SK-N-SH (cell line): ENCODE measurements around the gene CALML3. TPM values are rescaled to one million over a fixed set of nuclear protein-coding genes. Genes with fewer than 3 reads are reported as not detected.

Source experiments
- CTCF ChIA-PET: fragments of 300-600, 350-600 bp; formaldehyde crosslinking; extraction: SDS; loops from one replicate; lab custom pipeline; 2021; lab: Yijun Ruan, JAX
- POLR2A ChIA-PET: fragments of 350-600 bp; sonication (Branson Sonifier 250); formaldehyde crosslinking; extraction: SDS; loops from one replicate; lab custom pipeline; 2020; ENCODE audit warnings: antibody characterized with exemption, inconsistent platforms; lab: Yijun Ruan, JAX
- DNase-seq: peaks from one replicate; pipeline ENCODE4 v3.0.0; 2012
- H2AFZ ChIP-seq: fragments of 200-600 bp; sonication (generic); 2 replicates; pipeline ENCODE4 v1.8.1; 2016; ENCODE audit warnings: antibody characterized with exemption, mild to moderate bottlenecking, low read depth
- H3F3A ChIP-seq: fragments of 200-600 bp; sonication (generic); replicated peaks from 2 replicates; pipeline ENCODE3; 2016; ENCODE audit warnings: antibody characterized with exemption, mild to moderate bottlenecking; ENCODE audit not compliant: insufficient read depth
- H3K27ac ChIP-seq, 2 experiments: fragments of 200-500 bp in 1 of 2; fragments of 200-600 bp in 1 of 2; sonication (Bioruptor generic) in 1 of 2; sonication (generic), shearing (Covaris generic) in 1 of 2; 2 replicates each; pipeline versions ENCODE4 v1.5.1 to v1.6.1; 2014 to 2016; ENCODE audit warnings: low read depth in 2 of 2, inconsistent platforms in 1 of 2, low read length in 1 of 2, mild to moderate bottlenecking in 1 of 2, mixed read lengths in 1 of 2
- H3K27me3 ChIP-seq: fragments of 200-600 bp; sonication (generic), shearing (Covaris generic); 2 replicates; pipeline ENCODE4 v1.6.1; 2016; ENCODE audit warnings: mixed run types; ENCODE audit not compliant: insufficient read depth
- H3K36me3 ChIP-seq, 2 experiments: fragments of 200-500 bp in 1 of 2; fragments of 200-600 bp in 1 of 2; sonication (Bioruptor generic) in 1 of 2; sonication (generic) in 1 of 2; replicated peaks in 1 of 2; 2 replicates each; pipeline versions ENCODE3 to v1.5.1; 2014 to 2016; ENCODE audit warnings: low read length in 1 of 2, mild to moderate bottlenecking in 1 of 2; ENCODE audit not compliant: insufficient read depth in 2 of 2, control insufficient read depth in 1 of 2
- H3K4me1 ChIP-seq, 2 experiments: fragments of 200-500 bp in 1 of 2; fragments of 200-600 bp in 1 of 2; sonication (Bioruptor generic) in 1 of 2; sonication (generic), shearing (Covaris generic) in 1 of 2; 2 replicates each; pipeline versions ENCODE4 v1.5.1 to v1.6.1; 2014 to 2016; ENCODE audit warnings: low read depth in 1 of 2, low read length in 1 of 2, mixed run types in 1 of 2; ENCODE audit not compliant: insufficient read depth in 2 of 2, control insufficient read depth in 1 of 2
- H3K4me2 ChIP-seq: fragments of 200-600 bp; sonication (generic), shearing (Covaris generic); 2 replicates; pipeline ENCODE4 v1.6.1; 2017; ENCODE audit warnings: mixed run types
- H3K4me3 ChIP-seq, 2 experiments: fragments of 200-500 bp in 1 of 2; fragments of 200-600 bp in 1 of 2; sonication (Bioruptor generic) in 1 of 2; sonication (generic), shearing (Covaris generic) in 1 of 2; 2 replicates each; pipeline versions ENCODE4 v1.5.1 to v1.8.1; 2014 to 2016; ENCODE audit warnings: low read depth in 2 of 2, inconsistent platforms in 1 of 2, low read length in 1 of 2, mild to moderate bottlenecking in 1 of 2, mixed read lengths in 1 of 2, moderate library complexity in 1 of 2
- H3K79me2 ChIP-seq: fragments of 200-600 bp; sonication (generic); 2 replicates; pipeline ENCODE4 v1.8.1; 2017; ENCODE audit warnings: mild to moderate bottlenecking; ENCODE audit not compliant: insufficient read depth
- H3K9ac ChIP-seq: fragments of 200-600 bp; sonication (generic); 2 replicates; pipeline ENCODE4 v1.6.1; 2017; ENCODE audit warnings: mixed run types
- H3K9me2 ChIP-seq: fragments of 200-600 bp; sonication (generic); 2 replicates; pipeline ENCODE4 v1.6.1; 2017; ENCODE audit warnings: mixed run types
- H3K9me3 ChIP-seq: fragments of 200-600 bp; sonication (generic); 2 replicates; pipeline ENCODE4 v1.6.1; 2017; ENCODE audit warnings: mixed run types, mild to moderate bottlenecking, moderate library complexity
- H4K20me1 ChIP-seq: fragments of 200-600 bp; sonication (generic); 2 replicates; pipeline ENCODE4 v1.6.1; 2017; ENCODE audit warnings: mild to moderate bottlenecking, mixed run types; ENCODE audit not compliant: insufficient read depth
- CHD2 ChIP-seq: fragments of 150-350 bp; IDR thresholded peaks from 2 replicates; pipeline ENCODE4 v1.6.1; 2018; ENCODE audit warnings: low read length; ENCODE audit not compliant: partially characterized antibody
- CTCF ChIP-seq: fragments of 200-600 bp; sonication (generic); IDR thresholded peaks from 2 replicates; pipeline ENCODE4 v1.6.1; 2017; ENCODE audit warnings: antibody characterized with exemption, mild to moderate bottlenecking, moderate library complexity
- ELF1 ChIP-seq: IDR thresholded peaks from 2 replicates; pipeline ENCODE4 v1.4.0; 2012
- EP300 ChIP-seq, 2 experiments: IDR thresholded peaks; 2 replicates each; pipeline versions ENCODE4 v1.4.0 to v1.6.1; 2012; ENCODE audit warnings: borderline replicate concordance in 1 of 2, low read depth in 1 of 2, low read length in 1 of 2
- EZH2phosphoT487 ChIP-seq: fragments of 200-600 bp; sonication (generic); IDR thresholded peaks from 2 replicates; pipeline ENCODE4 v1.6.1; 2017; ENCODE audit warnings: low read depth, mixed run types, mild to moderate bottlenecking, antibody characterized with exemption, moderate library complexity, borderline replicate concordance
- GABPA ChIP-seq: IDR thresholded peaks from 2 replicates; pipeline ENCODE4 v1.4.0; 2012; ENCODE audit warnings: low read depth, mild to moderate bottlenecking
- GATA2 ChIP-seq: sonication (generic); formaldehyde crosslinking; IDR thresholded peaks from 2 replicates; pipeline ENCODE4 v1.5.0; 2020; ENCODE audit warnings: mild to moderate bottlenecking, missing genetic modification reagents
- MAX ChIP-seq: IDR thresholded peaks from 2 replicates; pipeline ENCODE4 v1.4.0; 2012; ENCODE audit warnings: low read depth
- MEF2A ChIP-seq: IDR thresholded peaks from 2 replicates; pipeline ENCODE4 v1.4.0; 2012; ENCODE audit warnings: low read depth, borderline replicate concordance
- NFIC ChIP-seq: IDR thresholded peaks from 2 replicates; pipeline ENCODE4 v1.4.0; 2012; ENCODE audit warnings: borderline replicate concordance
- NRF1 ChIP-seq: IDR thresholded peaks from 2 replicates; pipeline ENCODE4 v1.6.1; 2012; ENCODE audit warnings: low read depth, mild to moderate bottlenecking, low read length
- POLR2AphosphoS5 ChIP-seq: IDR thresholded peaks from 2 replicates; pipeline ENCODE4 v1.6.1; 2012; ENCODE audit warnings: low read depth, low read length
- RCOR1 ChIP-seq: fragments of 150-350 bp; IDR thresholded peaks from 2 replicates; pipeline ENCODE4 v1.6.1; 2017; ENCODE audit warnings: antibody characterized with exemption, low read length
- RXRA ChIP-seq: IDR thresholded peaks from 2 replicates; pipeline ENCODE4 v1.4.0; 2012; ENCODE audit warnings: low read depth, mild to moderate bottlenecking, borderline replicate concordance
- SMC3 ChIP-seq: IDR thresholded peaks from 2 replicates; pipeline ENCODE4 v1.6.1; 2012; ENCODE audit warnings: low read depth, low read length, improper control_type of control experiment
- TEAD4 ChIP-seq: IDR thresholded peaks from 2 replicates; pipeline ENCODE4 v1.4.0; 2012; ENCODE audit warnings: mild to moderate bottlenecking, borderline replicate concordance; ENCODE audit not compliant: insufficient read depth
- USF1 ChIP-seq: IDR thresholded peaks from 2 replicates; pipeline ENCODE4 v1.4.0; 2012; ENCODE audit warnings: low read depth, borderline replicate concordance
- USF2 ChIP-seq: fragments of 150-350 bp; IDR thresholded peaks from 2 replicates; pipeline ENCODE4 v1.6.1; 2017; ENCODE audit warnings: antibody characterized with exemption, low read length, low read depth, borderline replicate concordance
- WGBS: methylation state at CpG from one replicate; pipeline ENCODE4 v1.1.6; 2017; ENCODE audit warnings: low lambda C conversion rate; 5-methylcytosine and 5-hydroxymethylcytosine counted together
- polyA plus RNA-seq, 3 experiments: library from polyadenylated mRNA; depleted of rRNA; stranded (reverse); fragments of >200 nt; gene quantifications; 2 replicates each; pipeline ENCODE4 v1.2.3, GENCODE V29; 2012

Gene CALML3
- polyA plus RNA-seq, 1 of the 3 experiments (the other 2 are of a cell fraction) = not detected

GRCh38 chr10:5484205-5484604 lies 40.6 kb upstream of the CALML3 start:
- Histone ChIP-seq H3K27ac (no peak overlapping the region), H3K9ac (no peak overlapping the region), H3K9me2 (no peaks in the 10 kb centered on the region), H3F3A (no peaks in the 10 kb centered on the region), H3K79me2 (no peaks in the 10 kb centered on the region), H3K27me3 (no peaks in the 10 kb centered on the region), H4K20me1 (no peaks in the 10 kb centered on the region), H2AFZ (no peak overlapping the region), H3K9me3 (no peaks in the 10 kb centered on the region), H3K4me3 (no peak overlapping the region), H3K4me2 (no peak overlapping the region), H3K36me3 (no peaks in the 10 kb centered on the region), H3K4me1 (no peaks in the 10 kb centered on the region)
- 52% methylated on average over 3 of the region's 3 CpGs for WGBS
- TF ChIP-seq CHD2 (no peak), GABPA (no peak), RXRA (no peak), USF1 (no peak), NFIC (no peak), EZH2phosphoT487 (no peak), RCOR1 (no peak), CTCF (no peak), MEF2A (no peak), POLR2AphosphoS5 (no peak), TEAD4 (no peak), EP300 (IDR thresholded peaks at IDR 0.05; ENCODE audit: borderline replicate concordance in 1 of 2, low read depth in 1 of 2, low read length in 1 of 2) (no peak), GATA2 (no peak), ELF1 (no peak), SMC3 (no peak), MAX (no peak), NRF1 (no peak), USF2 (no peak)
- POLR2A ChIA-PET = no interaction called here
- DNase-seq = no peak
- CTCF ChIA-PET = interaction anchor here (2.5 kb wide), 1 partner anchor 139 kb away, joined by 8 read pairs; no protein-coding TSS in a partner anchor
